ENCODE data around the gene FOXP1.

GRCh38 chr3:71444861-71445259 is 138.7 kb downstream of the FOXP1 start:
- TF ChIP-seq EP300 (IDR thresholded peaks at IDR 0.05), result no peak
- no peak for TF ChIP-seq CTCF (IDR thresholded peaks at IDR 0.05)
- no peak for TF ChIP-seq POLR2A (IDR thresholded peaks at IDR 0.05; ENCODE audit: low read depth)
- no peak for TF ChIP-seq POLR2AphosphoS5 (IDR thresholded peaks at IDR 0.05)

Data from esophagus muscularis mucosa (tissue), 4 donors.